ENCODE measurements around the gene MLH1. TPM values are rescaled to one million over a fixed set of nuclear protein-coding genes. Genes with fewer than 3 reads are reported as not detected.

Gene MLH1
- total and polyA plus RNA-seq, 2 donors from 2014 or later, result 22.9 to 29.2 TPM

GRCh38 chr3:36991147-36991546 lies 2.2 kb upstream of the MLH1 start:
- Histone ChIP-seq H3K9me3 (ENCODE audit: control insufficient read depth in 2 of 3, insufficient read depth in 1 of 3, low read length in 3 of 3) (no peaks in the 10 kb centered on the region), H3K27me3 (ENCODE audit: control insufficient read depth, insufficient read depth, low read length) (no peaks in the 10 kb centered on the region), H3K27ac (ENCODE audit: low read depth in 2 of 2, low read length in 2 of 2) (no peak overlapping the region), H3K4me3 (ENCODE audit: low read length in 3 of 3) (peak overlapping the region in 2 of 3 donors; percentile 95 to 98), H3K36me3 (ENCODE audit: control insufficient read depth in 2 of 3, insufficient read depth in 3 of 3, low read length in 3 of 3) (peaks cover under 1 to 7% (median 6%) of the 10 kb centered on the region in 3 donors), H3K9ac (ENCODE audit: low read length in 3 of 3) (peak overlapping the region in 1 of 3 donors; percentile 94), H3K4me1 (ENCODE audit: control insufficient read depth in 2 of 3, insufficient read depth in 2 of 3, low read depth in 1 of 3, low read length in 3 of 3) (peaks cover 0 to 23% (median 16%) of the 10 kb centered on the region in 3 donors)
- DNase-seq (peak in 2 of 5 donors; percentile 3 to 5), FAIRE-seq (no peak)
- intact Hi-C loops (cut with DNase I), result no loop called here
- no peak for TF ChIP-seq CTCF (IDR thresholded peaks at IDR 0.05; ENCODE audit: borderline replicate concordance, extremely low read depth, insufficient read depth)

GRCh38 chr3:36991923-36992805 lies 1.2 kb upstream of the MLH1 start:
- peak overlapping the region; percentile 95 to 98 (median 95) for H3K4me3 ChIP-seq (ENCODE audit: low read length in 3 of 3)
- no peaks in the 10 kb centered on the region for H3K9me3 ChIP-seq (ENCODE audit: control insufficient read depth in 2 of 3, insufficient read depth in 1 of 3, low read length in 3 of 3)
- DNase-seq, result peak in 2 of 5 donors; percentile 62 to 81
- H3K27ac ChIP-seq (ENCODE audit: low read depth in 2 of 2, low read length in 2 of 2), result peak overlapping the region; percentile 97 to 98
- H3K27me3 ChIP-seq (ENCODE audit: control insufficient read depth, insufficient read depth, low read length), result no peaks in the 10 kb centered on the region
- FAIRE-seq, result no peak
- no peak for TF ChIP-seq CTCF (IDR thresholded peaks at IDR 0.05; ENCODE audit: borderline replicate concordance, extremely low read depth, insufficient read depth)
- H3K9ac ChIP-seq (ENCODE audit: low read length in 3 of 3), result peak overlapping the region; percentile 94 to 97 (median 95)
- H3K4me1 ChIP-seq (ENCODE audit: control insufficient read depth in 2 of 3, insufficient read depth in 2 of 3, low read depth in 1 of 3, low read length in 3 of 3), result peaks cover 0 to 23% (median 16%) of the 10 kb centered on the region in 3 donors
- peaks cover 2 to 8% (median 2%) of the 10 kb centered on the region in 3 donors for H3K36me3 ChIP-seq (ENCODE audit: control insufficient read depth in 2 of 3, insufficient read depth in 3 of 3, low read length in 3 of 3)
- intact Hi-C loops (cut with DNase I), result no loop called here

- Histone ChIP-seq H3K9me3 (ENCODE audit: control insufficient read depth in 2 of 3, insufficient read depth in 1 of 3, low read length in 3 of 3) (no peaks in the 10 kb centered on the region), H3K4me1 (ENCODE audit: control insufficient read depth in 2 of 3, insufficient read depth in 2 of 3, low read depth in 1 of 3, low read length in 3 of 3) (peaks cover 0 to 23% (median 16%) of the 10 kb centered on the region in 3 donors), H3K27me3 (ENCODE audit: control insufficient read depth, insufficient read depth, low read length) (no peaks in the 10 kb centered on the region), H3K27ac (ENCODE audit: low read depth in 2 of 2, low read length in 2 of 2) (peak within 1 kb of the TSS; percentile 100), H3K9ac (ENCODE audit: low read length in 3 of 3) (peak within 1 kb of the TSS; percentile 94 to 97 (median 95)), H3K36me3 (ENCODE audit: control insufficient read depth in 2 of 3, insufficient read depth in 3 of 3, low read length in 3 of 3) (peaks cover 2 to 10% (median 2%) of the 10 kb centered on the region in 3 donors), H3K4me3 (ENCODE audit: low read length in 3 of 3) (peak within 1 kb of the TSS; percentile 95 to 98 (median 95))
- intact Hi-C loops (cut with DNase I), result no loop called here
- FAIRE-seq (peak; percentile 99), DNase-seq (peak in 1 of 5 donors; percentile 99)
- TF ChIP-seq CTCF (IDR thresholded peaks at IDR 0.05; ENCODE audit: borderline replicate concordance, extremely low read depth, insufficient read depth), result peak; percentile 9
Measured at GRCh38 chr3:36992806-36993325, 452 bp upstream of the MLH1 start, which contains the start of gene EPM2AIP1. EPM2AIP1 (minus strand) TSS chr3:36993131; CDS start chr3:36993077, 54 bp downstream.

Measured in kidney (tissue), 14 donors.